ENCODE data around the gene DLX1. TPM values are rescaled to one million over a fixed set of nuclear protein-coding genes. Genes with fewer than 3 reads are reported as not detected.

The DLX1 gene
- total and polyA plus RNA-seq, 2 of the 8 experiments (the other 6 are each of a cell fraction or from before 2014, with no cell fraction given) = 0.11 TPM; not detected in 1

- TF ChIP-seq SIN3A (conservative IDR thresholded peaks at IDR 0.05 in 1 of 2, IDR thresholded peaks at IDR 0.05 in 1 of 2; ENCODE audit: low read depth in 1 of 2, low read length in 2 of 2) = 0 out of 4 replicates have a peak, but pooled peaks of 1 of the 2 experiments have one; percentile 30
- no peak for TF ChIP-seq EP300 (IDR thresholded peaks at IDR 0.05; ENCODE audit: borderline replicate concordance in 1 of 2, low read depth in 2 of 2, low read length in 2 of 2)
- 0 out of 2 replicates have a peak, but pooled peaks have one; percentile 11 for TF ChIP-seq SP1 (IDR thresholded peaks at IDR 0.05; ENCODE audit: low read depth, low read length)
- TF ChIP-seq EZH2 (IDR thresholded peaks at IDR 0.05; ENCODE audit: low read depth, low read length, severe bottlenecking) = peak; percentile 64
- TF ChIP-seq CBX8 (IDR thresholded peaks at IDR 0.05; ENCODE audit: borderline replicate concordance, low read depth, low read length) = 0 out of 2 replicates have a peak, but pooled peaks have one; percentile 55
- peak; percentile 26 for TF ChIP-seq CTBP2 (IDR thresholded peaks at IDR 0.05; ENCODE audit: borderline replicate concordance, insufficient read depth, insufficient read length, low read length)
- TF ChIP-seq PHF8 (conservative IDR thresholded peaks at IDR 0.05; ENCODE audit: low read depth, low read length) = no peak
- 0 out of 2 replicates have a peak, but pooled peaks have one; percentile 17 for TF ChIP-seq RBBP5 (IDR thresholded peaks at IDR 0.05; ENCODE audit: borderline replicate concordance, low read depth, low read length)
- TF ChIP-seq RAD21 (IDR thresholded peaks at IDR 0.05 in 1 of 2, conservative IDR thresholded peaks at IDR 0.05 in 1 of 2; ENCODE audit: low read depth in 2 of 2, low read length in 2 of 2) = peak in 1 of 2 experiments; percentile 10; a peak in 2 of 4 replicates
- TF ChIP-seq POLR2A (IDR thresholded peaks at IDR 0.05; ENCODE audit: control extremely low read depth in 1 of 2, low read depth in 2 of 2, low read length in 2 of 2) = no peak
- TF ChIP-seq MAX (IDR thresholded peaks at IDR 0.05) = no peak
- TF ChIP-seq TCF12 (IDR thresholded peaks at IDR 0.05; ENCODE audit: low read depth, low read length) = no peak
- peak; percentile 81 for TF ChIP-seq RNF2 (IDR thresholded peaks at IDR 0.05; ENCODE audit: borderline replicate concordance, low read depth, low read length, missing control alignments, poor library complexity, severe bottlenecking)
Observed at GRCh38 chr2:172086241-172087206, 1.2 kb downstream of the DLX1 start (continued).

Measured in H1 (cell line).